Epithelial cell of proximal tubule (primary cell): ENCODE results near the gene ECSCR. TPM values are rescaled to one million over a fixed set of nuclear protein-coding genes. Genes with fewer than 3 reads are reported as not detected.

Experiments
- DNase-seq: peaks from one replicate; pipeline ENCODE4 v3.0.0-alpha.2; 2011; ENCODE audit warnings: low read depth
- H3K4me3 ChIP-seq: 2 replicates; pipeline ENCODE4 v1.5.1; 2011; ENCODE audit warnings: low read depth, mild to moderate bottlenecking, low read length
- CTCF ChIP-seq: conservative IDR thresholded peaks from 2 replicates; pipeline ENCODE4 v1.5.1; 2012; ENCODE audit warnings: low read depth, mild to moderate bottlenecking, low read length
- total RNA-seq: library from RNA; depleted of rRNA; stranded (reverse); fragments of >200 nt; gene quantifications from 2 replicates; pipeline ENCODE4 v1.2.3, GENCODE V29; 2015

Gene ECSCR
- total RNA-seq, 1 donor from 2014 or later, result 0.12 TPM

- no peak for TF ChIP-seq CTCF
- DNase-seq, result no peak
- H3K4me3 ChIP-seq, result no peak overlapping the region
Observed at GRCh38 chr5:139457653-139458306, 4.8 kb downstream of the ECSCR start.

GRCh38 chr5:139457241-139457640 is 5.3 kb downstream of the ECSCR start:
- no peak for DNase-seq
- H3K4me3 ChIP-seq, result no peak overlapping the region
- no peak for TF ChIP-seq CTCF

- H3K4me3 ChIP-seq, result no peak overlapping the region
- DNase-seq, result no peak
- TF ChIP-seq CTCF, result no peak
Observed at GRCh38 chr5:139456776-139457175, 5.8 kb downstream of the ECSCR start.

- no peak for DNase-seq
- TF ChIP-seq CTCF, result no peak
- H3K4me3 ChIP-seq, result no peak overlapping the region
Observed at GRCh38 chr5:139454568-139455290, 7.8 kb downstream of the ECSCR start.

GRCh38 chr5:139453683-139454567 is 8.6 kb downstream of the ECSCR start:
- H3K4me3 ChIP-seq, result no peak overlapping the region
- no peak for TF ChIP-seq CTCF
- DNase-seq, result no peak

GRCh38 chr5:139451878-139452660 is 10.5 kb downstream of the ECSCR start:
- H3K4me3 ChIP-seq, result no peak overlapping the region
- TF ChIP-seq CTCF, result no peak
- no peak for DNase-seq
